Stimulated activated CD8-positive, alpha-beta memory T cell treated with anti-CD3 and anti-CD28 coated beads, Interleukin-15, amount 100 ng/mL, for 1 hour (primary cell): ENCODE data around the gene NACC2.

Source experiments
- DNase-seq: peaks from one replicate; pipeline ENCODE4 v3.0.0-alpha.2; 2020; ENCODE audit warnings: low read depth

The NACC2 gene

GRCh38 chr9:136129176-136129575, 34.1 kb upstream of the NACC2 start:
- no peak for DNase-seq

DNA sequence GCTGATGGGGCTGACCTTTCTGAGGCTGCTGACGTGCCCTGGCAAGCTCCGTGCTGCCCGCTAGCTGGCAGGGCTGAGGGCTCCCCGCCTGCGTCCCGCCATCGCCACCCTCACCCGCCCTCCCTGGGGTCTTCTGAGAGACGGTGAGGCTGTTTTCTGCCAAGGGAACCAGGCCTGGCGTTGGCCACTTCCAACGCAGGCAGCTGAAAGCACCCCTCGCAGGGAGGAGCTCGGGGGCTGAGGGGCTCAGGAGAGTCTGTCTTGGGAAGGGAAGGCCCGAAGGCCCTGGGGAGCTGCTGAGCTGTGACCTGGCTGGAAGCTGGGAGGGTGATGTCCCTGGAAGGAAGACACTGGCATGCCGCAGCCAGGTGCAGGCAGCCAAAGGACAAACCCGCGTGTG, 33.3 kb upstream of the NACC2 start:
- no peak for DNase-seq

- no peak for DNase-seq
These were observed 32.2 kb upstream of the NACC2 start for GRCh38 chr9:136127313-136127712.

GRCh38 chr9:136124976-136125692, 30.0 kb upstream of the NACC2 start:
- DNase-seq, result no peak

- peak; percentile 62 for DNase-seq
These were observed 27.6 kb upstream of the NACC2 start for GRCh38 chr9:136122425-136123383.

DNA sequence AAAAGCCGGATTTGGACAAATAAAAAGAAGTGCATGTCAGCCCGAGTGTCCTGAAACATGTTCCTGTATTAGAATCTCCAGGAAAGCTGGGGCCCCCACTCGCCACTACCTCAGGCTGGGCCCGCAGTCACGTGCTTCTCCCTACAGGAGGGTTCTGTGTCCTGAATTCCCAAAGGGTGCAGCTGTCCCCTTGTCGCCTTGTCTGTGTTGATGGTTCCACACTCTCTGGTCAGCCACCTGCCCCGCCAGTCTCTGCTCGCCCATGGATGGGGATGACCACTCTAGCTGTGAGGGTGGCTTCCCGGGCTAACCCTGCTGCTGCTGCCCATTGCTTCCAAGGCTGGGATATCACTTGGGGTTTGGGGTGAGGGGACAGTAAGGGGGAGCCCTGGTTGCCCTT, 26.7 kb upstream of the NACC2 start:
- DNase-seq, result no peak

DNA sequence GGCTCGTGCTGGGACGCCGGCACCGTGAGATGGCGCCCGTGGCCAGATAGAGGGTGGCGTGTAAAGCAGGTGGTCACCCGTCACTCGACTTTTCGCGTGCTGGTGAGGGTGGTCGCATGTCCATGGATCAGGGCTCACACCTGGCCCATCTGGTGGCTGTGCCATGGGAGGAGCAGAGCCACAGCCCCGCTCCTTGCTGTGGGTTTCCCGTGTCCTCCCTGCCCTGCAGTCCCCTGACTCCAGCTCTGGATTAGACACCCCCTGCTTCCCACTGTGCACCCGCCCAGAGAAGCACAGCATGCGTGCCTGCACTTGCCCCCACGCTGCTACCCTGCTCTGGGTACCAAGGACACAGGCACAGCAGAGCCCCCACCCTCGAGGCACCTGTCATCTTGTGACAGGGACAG, 25.4 kb upstream of the NACC2 start:
- no peak for DNase-seq

GRCh38 chr9:136119883-136120393, 24.8 kb upstream of the NACC2 start:
- no peak for DNase-seq

GRCh38 chr9:136119061-136119882, 24.2 kb upstream of the NACC2 start:
- DNase-seq, result no peak

- DNase-seq, result peak; percentile 89
These were observed 23.4 kb upstream of the NACC2 start, which contains the start of gene TMEM250 for GRCh38 chr9:136118320-136119060. TSS of gene TMEM250 (minus strand) at chr9:136118875. CDS start at chr9:136116900, 1,975 bp downstream.

DNA sequence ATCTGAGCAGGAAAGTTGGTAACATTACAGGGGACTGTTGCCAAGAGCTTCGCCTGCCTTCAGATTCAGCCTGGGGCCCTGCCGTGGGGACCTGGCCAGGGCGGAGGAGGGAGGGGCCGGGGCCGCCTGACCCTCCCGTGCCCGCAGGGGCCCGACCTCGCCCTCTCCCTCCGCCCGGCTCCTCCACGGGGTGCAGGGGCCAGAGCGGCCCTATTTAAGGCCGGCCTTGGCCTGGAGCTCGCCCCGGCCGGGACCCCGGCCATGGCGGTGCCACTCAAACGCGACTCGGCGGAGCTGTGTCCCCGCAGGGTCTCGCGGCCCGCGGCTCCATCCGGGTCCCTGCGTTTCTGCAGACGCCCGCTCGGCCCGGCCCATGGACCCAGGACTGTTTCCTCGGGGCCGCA, 22.8 kb upstream of the NACC2 start:
- no peak for DNase-seq

DNA sequence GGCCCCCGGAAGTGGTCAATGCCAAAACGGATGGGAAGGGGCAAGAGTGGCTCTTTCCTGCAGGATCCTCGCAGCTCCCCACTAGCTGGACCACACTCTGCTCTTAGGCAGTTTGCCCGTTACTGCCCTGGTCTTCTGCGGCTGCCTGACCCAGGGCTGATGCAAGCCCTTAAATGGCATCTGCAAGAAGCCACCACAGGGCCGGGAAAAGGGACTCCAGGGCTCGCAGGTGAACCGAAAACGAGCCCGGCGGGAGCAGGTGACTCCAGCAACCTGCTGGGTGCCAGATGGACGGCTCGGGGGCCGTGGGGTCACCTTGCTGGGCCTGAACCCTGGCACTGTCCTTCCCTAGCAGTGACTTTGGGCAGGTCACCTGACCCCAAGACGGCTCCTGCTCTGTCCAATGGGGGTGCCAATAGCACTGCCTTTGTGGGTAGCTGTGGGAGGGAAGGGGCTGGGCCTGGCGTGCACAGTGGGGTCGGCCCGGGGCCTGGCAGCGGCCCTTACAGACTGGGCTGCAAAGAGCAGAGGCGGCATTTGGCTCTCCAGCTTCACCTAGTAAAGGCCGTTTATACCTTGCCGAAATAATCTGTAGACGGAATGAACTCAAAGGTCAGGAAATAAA, 22.3 kb upstream of the NACC2 start:
- DNase-seq, result no peak

GRCh38 chr9:136116360-136117098, 21.4 kb upstream of the NACC2 start:
- no peak for DNase-seq

- DNase-seq, result no peak
These were observed 20.7 kb upstream of the NACC2 start for GRCh38 chr9:136115641-136116359.

- no peak for DNase-seq
These were observed 20.1 kb upstream of the NACC2 start for GRCh38 chr9:136115206-136115605.

DNA sequence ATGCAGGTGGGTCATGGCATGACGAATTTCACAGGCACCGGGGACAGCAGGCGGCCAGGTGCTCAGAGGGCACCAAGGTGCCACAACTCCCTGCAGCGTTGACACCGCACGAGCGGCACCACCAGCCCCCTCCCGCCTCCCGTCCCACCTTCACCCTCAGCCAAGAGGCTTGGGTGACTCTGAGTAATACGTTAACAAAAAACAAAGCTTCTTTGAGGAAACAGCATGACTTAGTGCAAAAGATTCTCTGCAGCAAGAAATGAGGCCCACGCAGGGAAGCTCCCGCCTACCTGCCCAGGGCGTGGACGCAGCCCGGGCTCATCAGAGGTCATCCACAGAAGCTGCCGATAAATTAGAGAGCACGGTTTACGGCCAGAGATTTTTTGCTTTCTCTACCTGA, 19.5 kb upstream of the NACC2 start:
- DNase-seq, result no peak

- DNase-seq, result no peak
These were observed 17.5 kb upstream of the NACC2 start for GRCh38 chr9:136112541-136112940.

DNA sequence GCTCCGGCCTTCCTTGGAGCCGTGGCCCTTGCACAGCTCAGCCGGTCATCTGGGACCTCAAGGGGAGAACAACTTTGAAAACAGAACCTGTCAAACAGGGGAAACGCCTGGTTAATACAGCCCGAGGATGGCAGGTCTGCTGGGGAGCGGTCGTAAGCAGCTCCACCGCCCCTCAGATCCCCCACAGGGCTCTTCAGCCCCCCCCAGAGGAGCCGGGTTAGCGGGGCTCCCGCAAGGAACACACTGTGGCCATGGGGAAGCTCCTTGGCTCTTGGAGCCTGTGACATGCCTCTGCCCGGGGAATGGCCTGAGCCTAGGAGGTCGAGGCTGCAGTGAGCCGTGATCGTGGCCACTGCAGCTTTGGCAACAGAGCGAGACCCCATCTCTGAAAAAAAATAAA, 16.8 kb upstream of the NACC2 start:
- DNase-seq, result no peak

DNA sequence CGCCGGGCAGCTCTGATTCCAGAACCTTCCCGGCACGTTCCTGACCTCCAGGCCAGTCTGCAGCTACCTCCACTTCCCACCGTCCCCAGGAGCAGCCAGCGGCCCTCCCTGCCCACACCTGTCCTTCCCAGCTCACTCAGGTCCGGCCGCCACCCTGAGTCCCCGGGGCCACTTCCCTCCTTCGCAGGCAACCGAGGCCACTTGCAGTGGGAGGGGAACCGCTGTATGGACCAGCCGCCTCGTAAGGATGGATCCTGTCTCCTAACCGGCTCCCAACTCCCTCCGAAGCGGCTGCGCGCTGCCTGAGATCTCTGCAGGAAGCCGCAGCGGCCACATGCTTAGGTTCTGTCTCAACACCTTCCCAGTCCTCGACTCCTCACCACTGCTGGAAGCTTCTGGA, 16.1 kb upstream of the NACC2 start:
- no peak for DNase-seq
